Natural killer cell (primary cell): Measurements from ENCODE around the gene SFSWAP. TPM values are rescaled to one million over a fixed set of nuclear protein-coding genes. Genes with fewer than 3 reads are reported as not detected.
"Not testable (repeated sequence)": the region's sequence is repeated elsewhere in the genome, so short reads cannot be mapped to it uniquely, and the experiment has no call there.

Experiments
- ATAC-seq, 3 donors: fragments of 150-1000 bp in 2 of 3; fragments of 200-7000 bp in 1 of 3; cut with Tn5 transposase; 1 replicate in 1 of 3; 2 replicates in 2 of 3; pipeline ENCODE4 v1.10.0; 2021; ENCODE audit warnings: mild to moderate bottlenecking in 2 of 3, moderate library complexity in 2 of 3
- DNase-seq, 2 donors: peaks; one replicate each; pipeline versions ENCODE4 v3.0.0 to v3.0.0-alpha.2; 2013 to 2021; ENCODE audit warnings: mixed read lengths in 1 of 2
- H3K27ac ChIP-seq: one replicate; pipeline ENCODE4 v1.5.1; 2013; ENCODE audit warnings: mild to moderate bottlenecking, low read length
- H3K27me3 ChIP-seq: one replicate; pipeline ENCODE4 v1.6.1; 2013; ENCODE audit warnings: low read length; ENCODE audit not compliant: control insufficient read depth, insufficient read depth
- H3K36me3 ChIP-seq: one replicate; pipeline ENCODE4 v1.6.1; 2013; ENCODE audit warnings: low read length; ENCODE audit not compliant: control insufficient read depth, insufficient read depth
- H3K4me1 ChIP-seq: one replicate; pipeline ENCODE4 v1.6.1; 2013; ENCODE audit warnings: low read length; ENCODE audit not compliant: control insufficient read depth, insufficient read depth
- H3K4me3 ChIP-seq: one replicate; pipeline ENCODE4 v1.5.1; 2013; ENCODE audit warnings: low read length
- H3K9me3 ChIP-seq: one replicate; pipeline ENCODE4 v1.6.1; 2013; ENCODE audit warnings: low read length; ENCODE audit not compliant: control insufficient read depth, insufficient read depth
- H3K27ac Mint-ChIP-seq, 2 donors: one replicate each; pipeline ENCODE4 v1.8.0; 2022; ENCODE audit warnings: mild to moderate bottlenecking in 2 of 2, mixed read lengths in 2 of 2, moderate library complexity in 1 of 2
- H3K27me3 Mint-ChIP-seq, 2 donors: one replicate each; pipeline ENCODE4 v1.8.0; 2022; ENCODE audit warnings: low read depth in 2 of 2, mixed read lengths in 2 of 2
- H3K36me3 Mint-ChIP-seq: one replicate; pipeline ENCODE4 v1.8.0; 2022; ENCODE audit warnings: mixed read lengths
- H3K4me1 Mint-ChIP-seq, 2 donors: one replicate each; pipeline ENCODE4 v1.8.0; 2022; ENCODE audit warnings: mixed read lengths in 2 of 2
- H3K4me3 Mint-ChIP-seq: one replicate; pipeline ENCODE4 v1.8.0; 2022; ENCODE audit warnings: mild to moderate bottlenecking, moderate library complexity, mixed read lengths
- H3K9me3 Mint-ChIP-seq, 2 donors: one replicate each; pipeline ENCODE4 v1.8.0; 2022; ENCODE audit warnings: mixed read lengths in 2 of 2
- WGBS: methylation state at CpG from one replicate; pipeline ENCODE4 v1.1.7; 2013; ENCODE audit warnings: missing lambda C conversion rate; ENCODE audit not compliant: insufficient coverage; 5-methylcytosine and 5-hydroxymethylcytosine counted together
- intact Hi-C: fragments of 100-400 bp; cut with micrococcal nuclease; formaldehyde crosslinking; loops from one replicate; pipeline ENCODE4 v1.14.2; 2022
- total RNA-seq, 4 donors: library from RNA; stranded (reverse); fragments of 120-200 nt in 1 of 4; gene quantifications; one replicate each; pipeline versions ENCODE4 v1.2.3 to v1.2.4, GENCODE V29; 2013 to 2022
- TF ChIP-seq, protein P1 (sequence below): fragments of 200-600 bp; IDR thresholded peaks from one replicate; pipeline ENCODE4 v1.8.0; 2022; ENCODE audit warnings: antibody characterized with exemption

Gene SFSWAP
- total RNA-seq, 3 donors from 2014 or later (not counting 1 experiment from before 2014, with no cell fraction given) = 99.1 to 109 (median 102) TPM

DNA sequence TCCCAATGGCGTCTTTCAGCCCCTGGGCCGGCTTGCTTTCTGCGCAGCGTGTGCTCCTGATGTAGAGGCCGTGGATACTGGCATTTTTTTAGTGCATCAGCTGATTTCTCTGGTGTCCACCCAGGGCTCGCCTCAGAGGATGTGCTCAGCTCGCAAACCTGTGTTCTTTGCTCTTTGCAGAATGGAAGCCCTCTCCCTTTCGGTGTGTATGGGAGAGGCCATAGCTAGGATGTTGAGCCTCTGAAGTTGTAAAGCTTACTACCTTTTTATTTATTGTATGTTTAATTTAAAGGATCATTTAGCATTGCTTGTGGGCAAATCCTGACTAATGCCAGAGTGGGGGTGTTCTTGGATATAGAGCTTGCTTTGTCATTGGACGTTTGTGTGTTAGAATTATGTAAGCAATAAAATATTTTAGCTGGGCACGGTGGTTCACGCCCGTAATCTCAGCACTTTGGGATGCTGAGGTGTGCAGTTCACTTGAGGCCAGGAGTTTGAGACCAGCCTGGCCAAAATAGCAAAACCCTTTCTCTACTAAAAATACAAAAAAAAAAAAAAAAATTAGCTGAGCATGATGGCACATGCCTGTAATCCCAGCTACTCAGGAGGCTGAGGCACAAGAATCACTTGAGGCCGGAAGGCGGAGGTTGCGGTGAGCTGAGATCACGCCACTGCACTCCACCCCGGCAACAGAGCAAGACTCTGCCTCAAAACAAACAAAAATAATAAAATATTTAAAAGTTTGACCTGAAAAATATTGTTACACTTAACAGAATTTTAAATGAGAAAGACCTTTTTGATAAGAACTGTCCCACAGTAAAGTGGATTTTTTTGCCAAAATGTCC lies 64.7 kb downstream of the SFSWAP start:
- intact Hi-C loops = no loop called here
- H3K4me1 ChIP-seq = peaks cover 19% of the 10 kb centered on the region
- no peaks in the 10 kb centered on the region for H3K27me3 ChIP-seq
- H3K9me3 Mint-ChIP-seq = no peaks in the 10 kb centered on the region
- peak overlapping the region in 1 of 2 donors; percentile 14 for H3K27ac Mint-ChIP-seq
- TF ChIP-seq, protein P1, sequence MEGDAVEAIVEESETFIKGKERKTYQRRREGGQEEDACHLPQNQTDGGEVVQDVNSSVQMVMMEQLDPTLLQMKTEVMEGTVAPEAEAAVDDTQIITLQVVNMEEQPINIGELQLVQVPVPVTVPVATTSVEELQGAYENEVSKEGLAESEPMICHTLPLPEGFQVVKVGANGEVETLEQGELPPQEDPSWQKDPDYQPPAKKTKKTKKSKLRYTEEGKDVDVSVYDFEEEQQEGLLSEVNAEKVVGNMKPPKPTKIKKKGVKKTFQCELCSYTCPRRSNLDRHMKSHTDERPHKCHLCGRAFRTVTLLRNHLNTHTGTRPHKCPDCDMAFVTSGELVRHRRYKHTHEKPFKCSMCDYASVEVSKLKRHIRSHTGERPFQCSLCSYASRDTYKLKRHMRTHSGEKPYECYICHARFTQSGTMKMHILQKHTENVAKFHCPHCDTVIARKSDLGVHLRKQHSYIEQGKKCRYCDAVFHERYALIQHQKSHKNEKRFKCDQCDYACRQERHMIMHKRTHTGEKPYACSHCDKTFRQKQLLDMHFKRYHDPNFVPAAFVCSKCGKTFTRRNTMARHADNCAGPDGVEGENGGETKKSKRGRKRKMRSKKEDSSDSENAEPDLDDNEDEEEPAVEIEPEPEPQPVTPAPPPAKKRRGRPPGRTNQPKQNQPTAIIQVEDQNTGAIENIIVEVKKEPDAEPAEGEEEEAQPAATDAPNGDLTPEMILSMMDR = no peak
- H3K4me1 Mint-ChIP-seq = peaks cover 5 to 12% of the 10 kb centered on the region in 2 donors
- peaks cover 64% of the 10 kb centered on the region for H3K36me3 ChIP-seq
- no peaks in the 10 kb centered on the region for H3K9me3 ChIP-seq
- ATAC-seq (no peak), DNase-seq (no peak)
- H3K36me3 Mint-ChIP-seq = peaks cover 13% of the 10 kb centered on the region
- WGBS = 94% methylated on average over 16 of the region's 17 CpGs
- no peak overlapping the region for H3K4me3 ChIP-seq
- no peak overlapping the region for H3K4me3 Mint-ChIP-seq
- no peak overlapping the region for H3K27ac ChIP-seq
- no peaks in the 10 kb centered on the region for H3K27me3 Mint-ChIP-seq

DNA sequence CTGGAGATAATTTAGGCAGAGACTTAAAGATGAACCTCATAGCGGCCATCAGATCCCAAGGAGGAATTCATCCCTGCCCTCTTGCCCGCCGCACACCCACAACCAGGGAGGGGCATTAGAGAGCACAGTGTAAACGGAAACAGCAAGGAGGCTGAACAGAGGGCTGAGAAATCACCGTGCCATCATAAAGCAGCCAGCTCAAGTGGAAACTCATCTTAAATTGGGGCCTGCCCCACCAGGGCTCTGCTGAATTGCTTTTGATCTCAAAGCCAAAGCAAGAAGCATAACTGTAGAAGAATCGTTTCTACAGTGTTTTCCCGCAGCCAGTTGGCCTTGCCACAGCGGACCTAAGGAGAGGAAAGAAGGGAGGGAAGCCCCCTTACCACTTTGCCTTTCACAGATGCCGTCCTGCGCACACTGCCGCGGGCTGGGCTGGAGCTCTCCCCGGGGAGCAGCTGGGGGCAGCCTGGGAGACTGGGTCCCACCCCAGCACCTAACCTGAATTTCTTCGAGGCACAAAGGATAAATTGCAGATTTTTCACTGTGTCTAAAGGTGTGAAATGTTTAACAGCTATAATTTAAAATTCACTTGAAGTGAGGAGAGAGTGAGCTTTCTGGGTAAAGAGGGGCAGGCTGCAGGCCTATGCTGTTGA lies 65.5 kb downstream of the SFSWAP start:
- peaks cover 19% of the 10 kb centered on the region for H3K4me1 ChIP-seq
- Mint-ChIP-seq H3K36me3 (peaks cover 6% of the 10 kb centered on the region), H3K27ac (no peak overlapping the region), H3K27me3 (no peaks in the 10 kb centered on the region), H3K4me3 (no peak overlapping the region), H3K9me3 (no peaks in the 10 kb centered on the region), H3K4me1 (peaks cover 5 to 12% of the 10 kb centered on the region in 2 donors)
- no peaks in the 10 kb centered on the region for H3K9me3 ChIP-seq
- 67% methylated on average over 14 of the region's 14 CpGs for WGBS
- TF ChIP-seq, protein P1 = no peak
- peaks cover 60% of the 10 kb centered on the region for H3K36me3 ChIP-seq
- H3K4me3 ChIP-seq = no peak overlapping the region
- intact Hi-C loops = no loop called here
- peak in 1 of 2 donors; percentile 45 for DNase-seq
- ATAC-seq = no peak
- no peaks in the 10 kb centered on the region for H3K27me3 ChIP-seq
- H3K27ac ChIP-seq = peak overlapping the region; percentile 21

DNA sequence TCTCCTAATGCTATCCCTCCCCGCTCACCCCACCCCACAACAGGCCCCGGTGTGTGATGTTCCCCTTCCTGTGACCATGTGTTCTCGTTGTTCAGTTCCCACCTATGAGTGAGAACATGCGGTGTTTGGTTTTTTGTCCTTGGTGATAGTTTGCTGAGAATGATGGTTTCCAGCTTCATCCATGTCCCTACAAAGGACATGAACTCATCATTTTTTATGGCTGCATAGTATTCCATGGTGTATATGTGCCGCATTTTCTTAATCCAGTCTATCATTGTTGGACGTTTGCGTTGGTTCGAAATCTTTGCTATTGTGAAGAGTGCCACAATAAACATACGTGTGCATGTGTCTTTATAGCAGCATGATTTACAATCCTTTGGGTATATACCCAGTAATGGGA lies 66.4 kb downstream of the SFSWAP start:
- WGBS = 96% methylated on average over 5 of the region's 9 CpGs
- H3K27me3 ChIP-seq, H3K27ac ChIP-seq, intact Hi-C loops, H3K4me3 ChIP-seq, DNase-seq, H3K9me3 Mint-ChIP-seq, H3K27ac Mint-ChIP-seq, ATAC-seq, H3K9me3 ChIP-seq, H3K4me3 Mint-ChIP-seq, H3K36me3 Mint-ChIP-seq, H3K27me3 Mint-ChIP-seq: not testable (repeated sequence)
- peaks cover 19% of the 10 kb centered on the region for H3K4me1 ChIP-seq
- H3K4me1 Mint-ChIP-seq = peaks cover 5 to 12% of the 10 kb centered on the region in 2 donors
- H3K36me3 ChIP-seq = peaks cover 63% of the 10 kb centered on the region

DNA sequence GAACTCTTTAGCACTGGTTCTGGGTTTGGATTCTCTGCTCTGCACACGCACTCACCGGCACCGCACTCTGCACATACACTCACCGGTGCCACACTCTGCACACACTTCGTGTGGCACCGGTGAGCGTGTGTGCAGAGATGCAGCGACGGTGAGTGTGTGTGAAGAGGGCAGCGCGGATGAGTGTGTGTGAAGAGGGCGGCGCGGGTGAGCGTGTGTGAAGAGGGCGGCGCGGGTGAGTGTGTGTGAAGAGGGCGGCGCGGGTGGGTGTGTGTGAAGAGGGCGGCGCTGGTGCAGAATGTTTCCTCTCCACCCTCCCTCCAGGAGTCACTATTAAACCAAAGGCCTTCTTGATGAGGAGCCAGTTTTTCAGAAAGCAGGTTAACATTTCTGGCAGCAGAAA lies 68.1 kb downstream of the SFSWAP start:
- peaks cover 6% of the 10 kb centered on the region for H3K4me1 ChIP-seq
- no peaks in the 10 kb centered on the region for H3K9me3 ChIP-seq
- no peak overlapping the region for H3K4me3 ChIP-seq
- H3K9me3 Mint-ChIP-seq = no peaks in the 10 kb centered on the region
- intact Hi-C loops = no loop called here
- H3K36me3 Mint-ChIP-seq = peaks cover 6% of the 10 kb centered on the region
- H3K27me3 Mint-ChIP-seq = no peaks in the 10 kb centered on the region
- H3K36me3 ChIP-seq = peaks cover 58% of the 10 kb centered on the region
- no peak overlapping the region for H3K27ac Mint-ChIP-seq
- DNase-seq (no peak), ATAC-seq (no peak)
- TF ChIP-seq, protein P1 = no peak
- 98% methylated on average over 22 of the region's 23 CpGs for WGBS
- no peaks in the 10 kb centered on the region for H3K27me3 ChIP-seq
- peaks cover 0 to under 1% of the 10 kb centered on the region in 2 donors for H3K4me1 Mint-ChIP-seq
- no peak overlapping the region for H3K27ac ChIP-seq
- H3K4me3 Mint-ChIP-seq = no peak overlapping the region
